K562 (cell line): ENCODE data around the gene MTG2. TPM values are rescaled to one million over a fixed set of nuclear protein-coding genes. Genes with fewer than 3 reads are reported as not detected.

Experiments used
- CBX5 ChIP-seq: IDR thresholded peaks from 2 replicates; pipeline ENCODE4 v1.6.1; 2014; ENCODE audit warnings: low read depth, borderline replicate concordance
- HEY1 ChIP-seq: fragments of 250-450 bp; sonication (Bioruptor Pico); IDR thresholded peaks from 2 replicates; pipeline ENCODE4 v1.5.0; 2020; ENCODE audit warnings: mild to moderate bottlenecking, moderate library complexity, borderline replicate concordance
- HMG20A ChIP-seq: fragments of 450-650 bp; formaldehyde crosslinking; conservative IDR thresholded peaks from 2 replicates; pipeline ENCODE4 v1.4.0; 2020; ENCODE audit warnings: mild to moderate bottlenecking, mixed read lengths
- ILF3 ChIP-seq: fragments of 450-650 bp; IDR thresholded peaks from 2 replicates; pipeline ENCODE4 v1.6.1; 2018; ENCODE audit warnings: antibody characterized with exemption, mild to moderate bottlenecking, moderate library complexity, borderline replicate concordance
- MAZ ChIP-seq, 2 experiments: fragments of 450-650 bp in 1 of 2; sonication (generic) in 1 of 2; formaldehyde crosslinking; IDR thresholded peaks in 1 of 2; conservative IDR thresholded peaks in 1 of 2; 2 replicates each; pipeline versions ENCODE4 v1.4.0 to v1.5.0; 2020; ENCODE audit warnings: mild to moderate bottlenecking in 1 of 2, missing genetic modification reagents in 1 of 2
- MCM7 ChIP-seq, 2 experiments: fragments of 450-650 bp; IDR thresholded peaks; 2 replicates each; pipeline ENCODE4 v1.6.1; 2016 to 2018
- MXD1 ChIP-seq: fragments of 250-450 bp; sonication (Bioruptor Pico); IDR thresholded peaks from 2 replicates; pipeline ENCODE4 v1.8.0; 2021; ENCODE audit warnings: borderline replicate concordance, mild to moderate bottlenecking, moderate library complexity; ENCODE audit not compliant: poor library complexity, severe bottlenecking
- REST ChIP-seq, 2 experiments: fragments of 450-650 bp; formaldehyde crosslinking in 1 of 2; IDR thresholded peaks; 2 replicates each; pipeline versions ENCODE4 v1.4.0 to v1.6.1; 2014 to 2020; ENCODE audit warnings: mild to moderate bottlenecking in 2 of 2, borderline replicate concordance in 1 of 2, low read depth in 1 of 2
- TRIM24 ChIP-seq, 2 experiments: fragments of 450-650 bp; IDR thresholded peaks; 2 replicates each; pipeline ENCODE4 v1.6.1; 2016
- polyA plus RNA-seq, 8 experiments: library from polyadenylated mRNA; depleted of rRNA in 4 of 8; stranded (reverse) in 5 of 8; unstranded in 3 of 8; fragments of >200 nt; fragmentation: Nextera tagmentation in 2 of 8; fragmentation: Illumina TruSeq in 1 of 8; extraction: Ambion mirVana in 2 of 8; extraction: Trizol in 1 of 8; gene quantifications; 2 replicates each; pipeline versions ENCODE4 v1.2.1 to v1.2.3, GENCODE V29; 2011 to 2014; ENCODE audit warnings: inconsistent platforms in 1 of 8, missing spikeins in 1 of 8
- total RNA-seq, 7 experiments: library from RNA; depleted of rRNA in 6 of 7; stranded (reverse); fragments of >200 nt in 6 of 7; fragmentation: Illumina TruSeq in 2 of 7; extraction: Trizol in 2 of 7; gene quantifications; 2 replicates each; pipeline versions ENCODE4 v1.2.1 to v1.2.3, GENCODE V29; 2011 to 2021; ENCODE audit warnings: low replicate concordance in 1 of 7
- TF ChIP-seq, protein P1 (sequence below): fragments of 250-450 bp; sonication (Bioruptor Pico); IDR thresholded peaks from 2 replicates; pipeline ENCODE4 v1.9.0; 2021; ENCODE audit warnings: mild to moderate bottlenecking
- TF ChIP-seq, protein P2 (sequence below): fragments of 450-650 bp; formaldehyde crosslinking; IDR thresholded peaks from 2 replicates; pipeline ENCODE4 v1.4.0; 2020; ENCODE audit warnings: mild to moderate bottlenecking, moderate library complexity
- TF ChIP-seq, protein P3 (sequence below): IDR thresholded peaks from 3 replicates; pipeline ENCODE4 v1.6.1; 2011; ENCODE audit warnings: borderline replicate concordance, mild to moderate bottlenecking, moderate library complexity; ENCODE audit not compliant: insufficient read length; ENCODE audit errors: extremely low read depth

Gene MTG2
- total and polyA plus RNA-seq, 9 of the 15 experiments (the other 6 are each of a cell fraction or from before 2014, with no cell fraction given): 8.7 to 67.5 (median 44.5) TPM

GRCh38 chr20:62156592-62157386 lies 26.0 kb upstream of the MTG2 start (continued):
- no peak for TF ChIP-seq HEY1 (CRISPR knock-in tag)
- no peak for TF ChIP-seq HMG20A (CRISPR knock-in tag)
- peak; percentile 49; the same call in 1 of the 2 replicates for TF ChIP-seq REST (IDR thresholded peaks at IDR 0.05; ENCODE audit: borderline replicate concordance)
- no peak for TF ChIP-seq REST (CRISPR knock-in tag; IDR thresholded peaks at IDR 0.05; ENCODE audit: low read depth)
- no peak for TF ChIP-seq MCM7 (IDR thresholded peaks at IDR 0.05)
- TF ChIP-seq, protein P1, sequence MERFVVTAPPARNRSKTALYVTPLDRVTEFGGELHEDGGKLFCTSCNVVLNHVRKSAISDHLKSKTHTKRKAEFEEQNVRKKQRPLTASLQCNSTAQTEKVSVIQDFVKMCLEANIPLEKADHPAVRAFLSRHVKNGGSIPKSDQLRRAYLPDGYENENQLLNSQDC (CRISPR knock-in tag): no peak
- no peak for TF ChIP-seq TRIM24 (IDR thresholded peaks at IDR 0.05)
- TF ChIP-seq, protein P2, sequence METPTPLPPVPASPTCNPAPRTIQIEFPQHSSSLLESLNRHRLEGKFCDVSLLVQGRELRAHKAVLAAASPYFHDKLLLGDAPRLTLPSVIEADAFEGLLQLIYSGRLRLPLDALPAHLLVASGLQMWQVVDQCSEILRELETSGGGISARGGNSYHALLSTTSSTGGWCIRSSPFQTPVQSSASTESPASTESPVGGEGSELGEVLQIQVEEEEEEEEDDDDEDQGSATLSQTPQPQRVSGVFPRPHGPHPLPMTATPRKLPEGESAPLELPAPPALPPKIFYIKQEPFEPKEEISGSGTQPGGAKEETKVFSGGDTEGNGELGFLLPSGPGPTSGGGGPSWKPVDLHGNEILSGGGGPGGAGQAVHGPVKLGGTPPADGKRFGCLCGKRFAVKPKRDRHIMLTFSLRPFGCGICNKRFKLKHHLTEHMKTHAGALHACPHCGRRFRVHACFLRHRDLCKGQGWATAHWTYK (CRISPR knock-in tag): no peak
- no peak for TF ChIP-seq CBX5
- TF ChIP-seq MAZ (CRISPR knock-in tag; conservative IDR thresholded peaks at IDR 0.05 in 1 of 2, IDR thresholded peaks at IDR 0.05 in 1 of 2): peak in 1 of 2 experiments; percentile 42; a peak in 1 of 4 replicates
- no peak for TF ChIP-seq MXD1 (CRISPR knock-in tag)
- TF ChIP-seq, protein P3, sequence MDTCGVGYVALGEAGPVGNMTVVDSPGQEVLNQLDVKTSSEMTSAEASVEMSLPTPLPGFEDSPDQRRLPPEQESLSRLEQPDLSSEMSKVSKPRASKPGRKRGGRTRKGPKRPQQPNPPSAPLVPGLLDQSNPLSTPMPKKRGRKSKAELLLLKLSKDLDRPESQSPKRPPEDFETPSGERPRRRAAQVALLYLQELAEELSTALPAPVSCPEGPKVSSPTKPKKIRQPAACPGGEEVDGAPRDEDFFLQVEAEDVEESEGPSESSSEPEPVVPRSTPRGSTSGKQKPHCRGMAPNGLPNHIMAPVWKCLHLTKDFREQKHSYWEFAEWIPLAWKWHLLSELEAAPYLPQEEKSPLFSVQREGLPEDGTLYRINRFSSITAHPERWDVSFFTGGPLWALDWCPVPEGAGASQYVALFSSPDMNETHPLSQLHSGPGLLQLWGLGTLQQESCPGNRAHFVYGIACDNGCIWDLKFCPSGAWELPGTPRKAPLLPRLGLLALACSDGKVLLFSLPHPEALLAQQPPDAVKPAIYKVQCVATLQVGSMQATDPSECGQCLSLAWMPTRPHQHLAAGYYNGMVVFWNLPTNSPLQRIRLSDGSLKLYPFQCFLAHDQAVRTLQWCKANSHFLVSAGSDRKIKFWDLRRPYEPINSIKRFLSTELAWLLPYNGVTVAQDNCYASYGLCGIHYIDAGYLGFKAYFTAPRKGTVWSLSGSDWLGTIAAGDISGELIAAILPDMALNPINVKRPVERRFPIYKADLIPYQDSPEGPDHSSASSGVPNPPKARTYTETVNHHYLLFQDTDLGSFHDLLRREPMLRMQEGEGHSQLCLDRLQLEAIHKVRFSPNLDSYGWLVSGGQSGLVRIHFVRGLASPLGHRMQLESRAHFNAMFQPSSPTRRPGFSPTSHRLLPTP: no peak
- TF ChIP-seq ILF3: no peak
